Kidney (tissue), 14 donors: Measurements from ENCODE around the gene ADGRF5. TPM values are rescaled to one million over a fixed set of nuclear protein-coding genes. Genes with fewer than 3 reads are reported as not detected.

Source experiments
- DNase-seq, 5 donors: peaks; one replicate each; pipeline ENCODE4 v3.0.0-alpha.2; 2013 to 2020
- FAIRE-seq: peaks from 2 replicates; lab custom pipeline; 2012; peaks lifted over from hg19 to GRCh38; lab: Jason Lieb, UNC
- H3K27ac ChIP-seq, 2 donors: one replicate each; pipeline ENCODE4 v1.7.0; 2013; ENCODE audit warnings: low read depth in 2 of 2, low read length in 2 of 2, inconsistent platforms in 1 of 2
- H3K27me3 ChIP-seq: one replicate; pipeline ENCODE4 v1.7.1; 2013; ENCODE audit warnings: low read length, inconsistent platforms; ENCODE audit not compliant: control insufficient read depth, insufficient read depth
- H3K36me3 ChIP-seq, 3 donors: one replicate each; pipeline versions ENCODE4 v1.7.0 to v1.7.1; 2013; ENCODE audit warnings: low read length in 3 of 3, control low read depth in 1 of 3, inconsistent platforms in 1 of 3; ENCODE audit not compliant: insufficient read depth in 3 of 3, control insufficient read depth in 2 of 3
- H3K4me1 ChIP-seq, 3 donors: one replicate each; pipeline versions ENCODE4 v1.7.0 to v1.7.1; 2013; ENCODE audit warnings: low read length in 3 of 3, inconsistent platforms in 1 of 3, low read depth in 1 of 3; ENCODE audit not compliant: control insufficient read depth in 2 of 3, insufficient read depth in 2 of 3
- H3K4me3 ChIP-seq, 3 donors: one replicate each; pipeline versions ENCODE4 v1.7.0 to v1.8.1; 2013; ENCODE audit warnings: low read length in 3 of 3, control low read depth in 1 of 3, inconsistent platforms in 1 of 3
- H3K9ac ChIP-seq, 3 donors: one replicate each; pipeline versions ENCODE4 v1.7.0 to v1.7.1; 2013; ENCODE audit warnings: low read length in 3 of 3, control low read depth in 1 of 3, inconsistent platforms in 1 of 3
- H3K9me3 ChIP-seq, 3 donors: one replicate each; pipeline versions ENCODE4 v1.7.0 to v1.7.1; 2013; ENCODE audit warnings: low read length in 3 of 3, control low read depth in 1 of 3, inconsistent platforms in 1 of 3; ENCODE audit not compliant: control insufficient read depth in 2 of 3, insufficient read depth in 1 of 3
- CTCF ChIP-seq: IDR thresholded peaks from 3 replicates; pipeline ENCODE4 v1.5.1; 2012; ENCODE audit warnings: mild to moderate bottlenecking, moderate library complexity, borderline replicate concordance; ENCODE audit not compliant: insufficient read depth; ENCODE audit errors: extremely low read depth
- intact Hi-C: fragments of 100-400 bp; cut with DNase I; formaldehyde crosslinking; loops from one replicate; pipeline ENCODE4 v1.11.1; 2022
- polyA plus RNA-seq: library from polyadenylated mRNA; stranded (reverse); fragments of 350-450 nt; fragmentation: Illumina TruSeq; extraction: RNeasy Lipid Tissue Mini Kit (QIAGEN cat#74804); gene quantifications from one replicate; pipeline ENCODE4 v1.2.3, GENCODE V29; 2014; ENCODE audit warnings: low read depth, low replicate concordance; ENCODE audit not compliant: insufficient read depth
- total RNA-seq: library from RNA; stranded (reverse); fragmentation: NEBNext Ultra II Directional; extraction: Animal tissue kit (Norgen Biotek cat#: 25700); gene quantifications from one replicate; pipeline ENCODE4 v1.2.1, GENCODE V29; 2021
- donor health status: control.
- donor health status: control.
- donor health status: control.
- donor health status: control.
- donor health status: control.
- donor health status: DM: yes; HTN: yes; CAD: no.
- donor health status: Normal renal cell carcinoma (clear cell type).

The ADGRF5 gene
- total and polyA plus RNA-seq, 2 donors from 2014 or later, result 44.1 to 51.7 TPM

DNA sequence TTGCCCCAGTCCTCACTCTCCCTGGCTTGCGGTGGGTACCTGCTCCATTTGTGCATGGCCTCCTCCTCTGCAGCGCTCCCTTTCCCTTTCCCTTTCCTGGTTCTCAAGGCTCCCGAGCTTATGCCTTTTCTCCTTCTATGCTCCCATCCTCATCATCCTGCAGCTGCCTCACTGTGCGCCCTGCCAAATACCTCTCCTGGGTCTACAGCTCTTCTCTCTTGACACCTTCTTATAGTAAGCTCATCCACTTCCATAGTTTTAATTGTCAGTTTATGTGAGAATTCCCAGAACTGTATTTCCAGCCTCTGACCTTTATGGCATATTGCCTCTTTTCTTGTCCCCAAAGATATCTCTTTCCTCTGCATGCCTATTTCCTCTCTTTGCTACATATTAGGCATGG, 5.9 kb downstream of the ADGRF5 start:
- H3K4me3 ChIP-seq, result no peak overlapping the region
- intact Hi-C loops, result no loop called here
- H3K9me3 ChIP-seq, result no peaks in the 10 kb centered on the region
- DNase-seq (no peak), FAIRE-seq (no peak)
- no peaks in the 10 kb centered on the region for H3K36me3 ChIP-seq
- no peak for TF ChIP-seq CTCF
- no peak overlapping the region for H3K9ac ChIP-seq
- no peaks in the 10 kb centered on the region for H3K27me3 ChIP-seq
- H3K27ac ChIP-seq, result no peak overlapping the region
- H3K4me1 ChIP-seq, result peaks cover 0 to 3% (median 0%) of the 10 kb centered on the region in 3 donors

GRCh38 chr6:46915380-46915779, 6.4 kb downstream of the ADGRF5 start:
- Histone ChIP-seq H3K9me3 (no peaks in the 10 kb centered on the region), H3K27me3 (no peaks in the 10 kb centered on the region), H3K36me3 (no peaks in the 10 kb centered on the region), H3K9ac (no peak overlapping the region), H3K4me1 (peaks cover 0 to 3% (median 0%) of the 10 kb centered on the region in 3 donors), H3K4me3 (no peak overlapping the region), H3K27ac (no peak overlapping the region)
- TF ChIP-seq CTCF, result no peak
- no peak for DNase-seq
- intact Hi-C loops, result no loop called here
- FAIRE-seq, result no peak

DNA sequence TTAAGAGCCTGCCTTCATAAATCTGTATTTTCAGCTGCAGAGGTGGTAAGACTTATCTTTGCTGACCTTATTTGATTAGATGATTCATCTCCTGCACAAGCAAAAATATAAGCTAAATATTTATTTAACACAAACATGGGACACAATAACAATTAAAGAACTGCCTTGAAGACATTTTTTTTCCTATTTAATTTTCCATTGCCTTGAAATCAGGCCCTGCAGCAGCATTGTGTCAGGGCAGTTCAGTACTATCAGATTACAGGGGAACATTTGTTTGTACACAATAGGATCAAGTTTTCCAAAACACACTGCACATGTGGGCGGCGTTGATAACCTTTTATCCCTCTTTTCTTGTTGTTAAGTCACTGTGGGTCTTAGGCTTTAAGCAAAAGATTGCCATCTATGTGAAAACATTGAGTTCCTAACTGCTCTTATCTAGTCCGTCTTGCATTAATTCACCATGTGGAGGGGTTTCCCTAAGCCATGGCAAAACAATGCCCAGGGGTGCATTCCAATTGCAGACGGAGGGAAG, 7.4 kb downstream of the ADGRF5 start:
- Histone ChIP-seq H3K9ac (no peak overlapping the region), H3K27me3 (no peaks in the 10 kb centered on the region), H3K9me3 (no peaks in the 10 kb centered on the region), H3K27ac (no peak overlapping the region), H3K36me3 (no peaks in the 10 kb centered on the region), H3K4me3 (no peak overlapping the region), H3K4me1 (peaks cover 0 to 3% (median 0%) of the 10 kb centered on the region in 3 donors)
- intact Hi-C loops, result no loop called here
- TF ChIP-seq CTCF, result no peak
- DNase-seq (no peak), FAIRE-seq (no peak)

GRCh38 chr6:46909371-46909770, 12.4 kb downstream of the ADGRF5 start:
- DNase-seq (peak in 1 of 5 donors; percentile 28), FAIRE-seq (no peak)
- H3K4me3 ChIP-seq, result no peak overlapping the region
- TF ChIP-seq CTCF, result no peak
- H3K9me3 ChIP-seq, result no peaks in the 10 kb centered on the region
- intact Hi-C loops, result no loop called here
- H3K27me3 ChIP-seq, result no peaks in the 10 kb centered on the region
- H3K27ac ChIP-seq, result peak overlapping the region in 1 of 2 donors; percentile 49
- H3K36me3 ChIP-seq, result peaks cover 0 to 2% (median 0%) of the 10 kb centered on the region in 3 donors
- no peaks in the 10 kb centered on the region for H3K4me1 ChIP-seq
- no peak overlapping the region for H3K9ac ChIP-seq
